Fibroblast of lung (primary cell): ENCODE results near the gene WNT4. TPM values are rescaled to one million over a fixed set of nuclear protein-coding genes. Genes with fewer than 3 reads are reported as not detected.

Source experiments
- DNase-seq, 2 donors: peaks; one replicate each; pipeline versions ENCODE4 v3.0.0 to v3.0.0-alpha.2; 2010; ENCODE audit warnings: low read depth in 2 of 2
- H2AFZ ChIP-seq: 2 replicates; pipeline ENCODE4 v1.5.1; 2012; ENCODE audit warnings: low read length, control low read depth, inconsistent platforms
- H3K27ac ChIP-seq: 2 replicates; pipeline ENCODE4 v1.5.1; 2011; ENCODE audit warnings: low read length, control low read depth; ENCODE audit not compliant: insufficient read depth
- H3K27me3 ChIP-seq: 2 replicates; pipeline ENCODE4 v1.5.1; 2011; ENCODE audit warnings: mild to moderate bottlenecking, low read length; ENCODE audit not compliant: control insufficient read depth, insufficient read depth
- H3K36me3 ChIP-seq: 2 replicates; pipeline ENCODE4 v1.5.1; 2011; ENCODE audit warnings: low read length; ENCODE audit not compliant: control insufficient read depth, insufficient read depth
- H3K4me1 ChIP-seq: 2 replicates; pipeline ENCODE4 v1.5.1; 2011; ENCODE audit warnings: low read length; ENCODE audit not compliant: control insufficient read depth, insufficient read depth; ENCODE audit errors: extremely low read depth
- H3K4me2 ChIP-seq: 2 replicates; pipeline ENCODE4 v1.5.1; 2011; ENCODE audit warnings: low read length, control low read depth; ENCODE audit not compliant: insufficient read depth; ENCODE audit errors: extremely low read depth
- H3K4me3 ChIP-seq, 4 experiments: fragments of 200-600 bp in 1 of 4; sonication (generic) in 1 of 4; replicated peaks in 1 of 4; 2 replicates each; pipeline ENCODE4 v1.5.1; 2011 to 2016; ENCODE audit warnings: low read length in 4 of 4, low read depth in 3 of 4, mild to moderate bottlenecking in 3 of 4, control low read depth in 2 of 4, inconsistent platforms in 1 of 4, mixed read lengths in 1 of 4; ENCODE audit not compliant: insufficient read depth in 1 of 4; ENCODE audit errors: control extremely low read depth in 1 of 4
- H3K79me2 ChIP-seq: 2 replicates; pipeline ENCODE4 v1.5.1; 2012; ENCODE audit warnings: mild to moderate bottlenecking, low read length, inconsistent platforms; ENCODE audit not compliant: control insufficient read depth, insufficient read depth
- H3K9ac ChIP-seq: 2 replicates; pipeline ENCODE4 v1.5.1; 2011; ENCODE audit warnings: mild to moderate bottlenecking, low read length, control low read depth; ENCODE audit not compliant: insufficient read depth
- H3K9me3 ChIP-seq: 2 replicates; pipeline ENCODE4 v1.5.1; 2012; ENCODE audit warnings: low read depth, low read length; ENCODE audit not compliant: control insufficient read depth, insufficient read depth
- H4K20me1 ChIP-seq: 2 replicates; pipeline ENCODE4 v1.5.1; 2011; ENCODE audit warnings: low read length; ENCODE audit not compliant: control insufficient read depth, insufficient read depth; ENCODE audit errors: extremely low read depth
- EZH2 ChIP-seq: IDR thresholded peaks from 2 replicates; pipeline ENCODE4 v1.5.1; 2012; ENCODE audit warnings: low read length, control low read depth, mild to moderate bottlenecking; ENCODE audit errors: missing control alignments
- polyA plus RNA-seq, 2 donors: library from polyadenylated mRNA; depleted of rRNA in 1 of 2; stranded (reverse) in 1 of 2; unstranded in 1 of 2; fragments of >200 nt; gene quantifications; 2 replicates each; pipeline ENCODE4 v1.2.1, GENCODE V29; 2011 to 2012; ENCODE audit warnings: missing spikeins in 1 of 2
- total RNA-seq: library from RNA; depleted of rRNA; stranded (reverse); fragments of >200 nt; gene quantifications from 2 replicates; pipeline ENCODE4 v1.2.1, GENCODE V29; 2014
- TF ChIP-seq, protein P1 (sequence below), 2 donors: IDR thresholded peaks in 1 of 2; conservative IDR thresholded peaks in 1 of 2; 1 replicate in 1 of 2; 2 replicates in 1 of 2; pipeline ENCODE4 v1.5.1; 2011 to 2012; ENCODE audit warnings: low read length in 2 of 2, control low read depth in 1 of 2, inconsistent platforms in 1 of 2, low read depth in 1 of 2, mild to moderate bottlenecking in 1 of 2

The WNT4 gene
- total and polyA plus RNA-seq, 2 donors (not counting 1 experiment from before 2014, with no cell fraction given): under 0.01 TPM; not detected in 1

DNA sequence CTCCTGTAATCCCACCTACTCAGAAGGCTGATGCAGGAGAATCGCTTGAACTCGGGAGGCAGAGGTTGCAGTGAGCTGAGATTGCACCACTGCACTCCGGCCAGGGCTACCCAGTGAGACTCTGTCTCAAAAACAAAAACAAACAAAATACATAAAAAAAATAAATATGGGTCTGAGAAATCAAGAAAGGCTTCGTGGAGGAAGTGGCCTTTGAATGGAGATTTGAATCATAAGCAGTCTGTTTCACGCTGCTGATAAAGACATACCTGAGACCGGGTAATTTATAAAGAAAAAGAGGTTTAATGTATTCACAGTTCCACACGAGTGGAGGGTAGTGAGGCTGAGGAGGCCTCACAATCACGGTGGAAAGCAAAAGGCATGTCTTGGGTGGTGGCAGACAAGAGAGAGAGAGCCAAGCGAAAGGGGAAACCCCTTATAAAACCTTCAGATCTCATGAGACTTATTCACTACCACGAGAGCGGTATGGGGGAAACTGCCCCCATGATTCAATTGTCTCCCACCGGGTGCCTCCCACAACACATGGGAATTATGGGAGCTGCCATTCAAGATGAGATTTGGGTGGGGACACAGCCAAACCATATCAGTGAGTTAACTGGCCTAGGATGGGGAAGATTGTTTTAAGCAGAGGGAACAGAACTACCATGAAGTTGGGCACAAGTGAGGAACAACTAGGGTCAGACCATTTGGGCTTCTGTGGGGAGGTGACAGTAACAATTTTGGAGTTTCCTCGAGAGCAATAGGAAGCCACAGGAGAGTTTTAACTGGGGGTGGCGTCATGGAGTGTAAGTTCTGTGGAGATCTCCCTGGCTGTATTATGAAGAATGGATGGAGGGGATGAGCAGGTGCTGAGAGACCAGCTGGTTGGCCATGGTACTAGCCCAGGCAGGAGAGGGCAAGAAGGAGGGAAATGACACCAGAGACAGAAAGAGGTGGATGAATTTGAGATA, 22.2 kb upstream of the WNT4 start:
- Histone ChIP-seq H3K4me3 (no peak overlapping the region), H2AFZ (no peak overlapping the region), H4K20me1 (no peaks in the 10 kb centered on the region), H3K79me2 (no peaks in the 10 kb centered on the region), H3K9ac (no peak overlapping the region), H3K27me3 (no peaks in the 10 kb centered on the region), H3K9me3 (no peaks in the 10 kb centered on the region), H3K4me2 (no peak overlapping the region), H3K36me3 (no peaks in the 10 kb centered on the region), H3K4me1 (no peaks in the 10 kb centered on the region), H3K27ac (no peak overlapping the region)
- TF ChIP-seq, protein P1, sequence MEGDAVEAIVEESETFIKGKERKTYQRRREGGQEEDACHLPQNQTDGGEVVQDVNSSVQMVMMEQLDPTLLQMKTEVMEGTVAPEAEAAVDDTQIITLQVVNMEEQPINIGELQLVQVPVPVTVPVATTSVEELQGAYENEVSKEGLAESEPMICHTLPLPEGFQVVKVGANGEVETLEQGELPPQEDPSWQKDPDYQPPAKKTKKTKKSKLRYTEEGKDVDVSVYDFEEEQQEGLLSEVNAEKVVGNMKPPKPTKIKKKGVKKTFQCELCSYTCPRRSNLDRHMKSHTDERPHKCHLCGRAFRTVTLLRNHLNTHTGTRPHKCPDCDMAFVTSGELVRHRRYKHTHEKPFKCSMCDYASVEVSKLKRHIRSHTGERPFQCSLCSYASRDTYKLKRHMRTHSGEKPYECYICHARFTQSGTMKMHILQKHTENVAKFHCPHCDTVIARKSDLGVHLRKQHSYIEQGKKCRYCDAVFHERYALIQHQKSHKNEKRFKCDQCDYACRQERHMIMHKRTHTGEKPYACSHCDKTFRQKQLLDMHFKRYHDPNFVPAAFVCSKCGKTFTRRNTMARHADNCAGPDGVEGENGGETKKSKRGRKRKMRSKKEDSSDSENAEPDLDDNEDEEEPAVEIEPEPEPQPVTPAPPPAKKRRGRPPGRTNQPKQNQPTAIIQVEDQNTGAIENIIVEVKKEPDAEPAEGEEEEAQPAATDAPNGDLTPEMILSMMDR (conservative IDR thresholded peaks at IDR 0.05 in 1 of 2, IDR thresholded peaks at IDR 0.05 in 1 of 2; ENCODE audit: low read depth in 1 of 2, low read length in 2 of 2): no peak
- TF ChIP-seq EZH2: no peak
- DNase-seq: no peak

DNA sequence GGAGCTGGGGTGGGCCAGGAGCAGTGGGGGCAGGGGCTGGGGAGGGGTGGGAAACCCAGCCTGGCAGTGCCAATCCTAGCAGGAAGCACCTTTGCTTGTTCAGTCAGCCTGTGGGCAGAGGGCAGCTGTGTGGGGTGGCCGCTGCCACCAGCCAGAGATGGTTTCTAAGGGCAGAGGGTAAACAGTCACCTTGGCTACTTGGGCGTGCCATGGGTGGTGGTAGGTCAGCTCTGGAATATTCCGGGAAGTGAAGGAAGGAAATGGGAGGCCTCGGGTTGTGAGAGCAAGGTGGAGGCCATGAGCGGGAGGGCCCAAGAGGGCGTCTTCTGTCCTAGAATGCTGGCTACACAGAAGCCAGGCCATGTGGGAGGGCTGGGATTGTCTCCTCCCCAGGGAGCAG, 20.7 kb upstream of the WNT4 start:
- H3K36me3 ChIP-seq: no peaks in the 10 kb centered on the region
- no peak overlapping the region for H3K4me2 ChIP-seq
- no peak overlapping the region for H3K27ac ChIP-seq
- H3K4me1 ChIP-seq: no peaks in the 10 kb centered on the region
- H3K79me2 ChIP-seq: no peaks in the 10 kb centered on the region
- no peak overlapping the region for H3K9ac ChIP-seq
- DNase-seq: no peak
- H4K20me1 ChIP-seq: no peaks in the 10 kb centered on the region
- H3K4me3 ChIP-seq: no peak overlapping the region
- no peaks in the 10 kb centered on the region for H3K9me3 ChIP-seq
- no peaks in the 10 kb centered on the region for H3K27me3 ChIP-seq
- H2AFZ ChIP-seq: no peak overlapping the region
- no peak for TF ChIP-seq EZH2
- TF ChIP-seq, protein P1 (conservative IDR thresholded peaks at IDR 0.05 in 1 of 2, IDR thresholded peaks at IDR 0.05 in 1 of 2; ENCODE audit: low read depth in 1 of 2, low read length in 2 of 2): no peak

DNA sequence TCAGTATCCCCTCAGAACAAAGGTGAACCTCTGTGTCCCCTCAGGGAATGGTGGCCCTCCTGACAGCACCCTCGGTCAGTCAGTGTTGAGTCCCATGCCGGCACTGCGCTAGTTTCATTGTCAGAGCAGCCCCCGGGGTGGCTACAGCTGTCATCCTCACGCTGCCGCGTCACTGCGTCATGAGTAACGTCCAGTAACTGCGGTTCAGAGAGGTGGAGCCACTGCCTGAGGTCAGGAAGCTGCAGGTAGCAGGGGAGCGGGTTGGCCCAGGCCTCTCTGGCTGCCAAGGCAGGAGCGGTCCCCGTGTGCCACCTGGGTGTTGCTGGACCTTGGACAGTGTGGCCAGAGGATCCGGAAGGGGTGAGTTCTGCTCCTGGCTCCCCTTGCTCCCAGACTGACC, 20.2 kb upstream of the WNT4 start:
- H3K4me3 ChIP-seq: no peak overlapping the region
- H3K9ac ChIP-seq: no peak overlapping the region
- H3K27me3 ChIP-seq: no peaks in the 10 kb centered on the region
- no peaks in the 10 kb centered on the region for H4K20me1 ChIP-seq
- H2AFZ ChIP-seq: no peak overlapping the region
- no peak overlapping the region for H3K4me2 ChIP-seq
- H3K79me2 ChIP-seq: no peaks in the 10 kb centered on the region
- H3K27ac ChIP-seq: no peak overlapping the region
- no peaks in the 10 kb centered on the region for H3K9me3 ChIP-seq
- no peak for DNase-seq
- no peaks in the 10 kb centered on the region for H3K4me1 ChIP-seq
- TF ChIP-seq EZH2: no peak
- TF ChIP-seq, protein P1 (conservative IDR thresholded peaks at IDR 0.05 in 1 of 2, IDR thresholded peaks at IDR 0.05 in 1 of 2; ENCODE audit: low read depth in 1 of 2, low read length in 2 of 2): no peak
- H3K36me3 ChIP-seq: no peaks in the 10 kb centered on the region
